DMS 273 (cell line): ENCODE data around the gene HECTD2.

Experiments used
- DNase-seq: peaks from one replicate; lab custom pipeline; 2025; ENCODE audit not compliant: unreplicated experiment; lab: John Stamatoyannopoulos, UW

Gene HECTD2

GRCh38 chr10:91562839-91563581 lies 152.9 kb downstream of the HECTD2 start:
- no peak for DNase-seq

DNA sequence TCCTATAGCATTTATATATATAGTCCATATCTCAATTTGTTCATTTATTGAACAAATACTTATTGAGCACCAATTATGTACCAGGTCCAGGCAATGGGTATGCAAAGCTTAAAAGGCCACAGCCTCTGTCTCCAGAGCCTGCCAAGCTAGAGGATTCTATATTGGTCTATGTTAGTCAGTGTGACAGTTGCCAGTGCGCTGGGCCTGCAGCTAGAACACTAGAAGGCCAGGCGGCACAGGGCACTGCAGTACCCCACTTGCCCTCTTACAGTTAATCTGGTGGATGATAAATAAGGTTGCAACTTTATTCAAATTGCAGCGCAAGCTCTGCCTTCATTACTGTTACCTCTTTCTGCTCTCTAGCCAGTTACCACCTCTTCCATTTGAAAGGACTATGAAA lies 153.9 kb downstream of the HECTD2 start:
- no peak for DNase-seq
